SJCRH30 (cell line): ENCODE results near the gene CUL2. TPM values are rescaled to one million over a fixed set of nuclear protein-coding genes. Genes with fewer than 3 reads are reported as not detected.
"Not testable (repeated sequence)": the region's sequence is repeated elsewhere in the genome, so short reads cannot be mapped to it uniquely, and the experiment has no call there.

Experiments
- DNase-seq, 2 experiments: peaks; one replicate each; pipeline ENCODE4 v3.0.0-alpha.2; 2015 to 2020
- H3K27ac ChIP-seq: fragments of 250-450 bp; sonication (Bioruptor Pico); 2 replicates; pipeline ENCODE4 v1.5.1; 2020; ENCODE audit warnings: mild to moderate bottlenecking, moderate library complexity
- H3K27me3 ChIP-seq: fragments of 250-450 bp; sonication (Bioruptor Pico); 2 replicates; pipeline ENCODE4 v1.5.1; 2020; ENCODE audit warnings: mild to moderate bottlenecking, moderate library complexity
- H3K36me3 ChIP-seq: fragments of 250-450 bp; sonication (Bioruptor Pico); 2 replicates; pipeline ENCODE4 v1.5.1; 2020; ENCODE audit warnings: mild to moderate bottlenecking, moderate library complexity
- H3K4me1 ChIP-seq: fragments of 250-450 bp; sonication (Bioruptor Pico); 2 replicates; pipeline ENCODE4 v1.5.1; 2020; ENCODE audit warnings: mild to moderate bottlenecking, moderate library complexity
- H3K4me3 ChIP-seq: fragments of 250-450 bp; sonication (Bioruptor Pico); 2 replicates; pipeline ENCODE4 v1.5.1; 2020; ENCODE audit warnings: mild to moderate bottlenecking, moderate library complexity
- H3K9me3 ChIP-seq: fragments of 250-450 bp; sonication (Bioruptor Pico); replicated peaks from 2 replicates; pipeline ENCODE4 v1.5.1; 2020; ENCODE audit warnings: mild to moderate bottlenecking, moderate library complexity
- total RNA-seq: library from RNA; depleted of rRNA; stranded (reverse); fragments of >200 nt; shearing (Covaris generic); gene quantifications from 2 replicates; pipeline ENCODE4 v1.2.3, GENCODE V29; 2014

The CUL2 gene
- total RNA-seq, 1 experiment from 2014 or later, result 51.4 TPM

- DNase-seq, result peak; percentile 17 to 31
- H3K4me1 ChIP-seq, result peaks cover 9% of the 10 kb centered on the region
- peaks cover 10% of the 10 kb centered on the region for H3K36me3 ChIP-seq
- H3K9me3 ChIP-seq, result no peaks in the 10 kb centered on the region
- H3K4me3 ChIP-seq, result no peak overlapping the region
- H3K27me3 ChIP-seq, result no peaks in the 10 kb centered on the region
- peak overlapping the region; percentile 53 for H3K27ac ChIP-seq
Measured at GRCh38 chr10:35058134-35058533, 32.0 kb downstream of the CUL2 start.

- DNase-seq, result no peak
- Histone ChIP-seq H3K27me3 (no peaks in the 10 kb centered on the region), H3K9me3 (no peaks in the 10 kb centered on the region), H3K27ac (no peak overlapping the region), H3K36me3 (peaks cover 15% of the 10 kb centered on the region), H3K4me3 (no peak overlapping the region), H3K4me1 (peaks cover 9% of the 10 kb centered on the region)
Measured at GRCh38 chr10:35056686-35057085, 33.5 kb downstream of the CUL2 start.

- Histone ChIP-seq H3K27ac (no peak overlapping the region), H3K9me3 (no peaks in the 10 kb centered on the region), H3K36me3 (peaks cover 18% of the 10 kb centered on the region), H3K4me1 (peaks cover 9% of the 10 kb centered on the region), H3K4me3 (no peak overlapping the region), H3K27me3 (no peaks in the 10 kb centered on the region)
- no peak for DNase-seq
Measured at GRCh38 chr10:35056133-35056532, 34.0 kb downstream of the CUL2 start.

- no peak overlapping the region for H3K4me3 ChIP-seq
- no peaks in the 10 kb centered on the region for H3K27me3 ChIP-seq
- H3K4me1 ChIP-seq, result no peaks in the 10 kb centered on the region
- H3K36me3 ChIP-seq, result peaks cover 41% of the 10 kb centered on the region
- no peak overlapping the region for H3K27ac ChIP-seq
- DNase-seq, result no peak
- no peaks in the 10 kb centered on the region for H3K9me3 ChIP-seq
Measured at GRCh38 chr10:35050568-35050967, 39.6 kb downstream of the CUL2 start.

- DNase-seq, result no peak
- Histone ChIP-seq H3K36me3 (peaks cover 47% of the 10 kb centered on the region), H3K27ac (no peak overlapping the region)
Measured at GRCh38 chr10:35046074-35046473, 44.1 kb downstream of the CUL2 start.

GRCh38 chr10:35045275-35045674, 44.9 kb downstream of the CUL2 start:
- not testable (repeated sequence) for H3K4me3 ChIP-seq, H3K9me3 ChIP-seq, H3K27me3 ChIP-seq, DNase-seq, H3K27ac ChIP-seq, H3K4me1 ChIP-seq
- H3K36me3 ChIP-seq, result peaks cover 42% of the 10 kb centered on the region

More at GRCh38 chr10:35046074-35046473, 44.1 kb downstream of the CUL2 start:
- H3K4me1 ChIP-seq, result 0 out of 2 replicates have a peak, but pooled peaks cover under 1% of the 10 kb centered on the region
- no peaks in the 10 kb centered on the region for H3K9me3 ChIP-seq
- no peaks in the 10 kb centered on the region for H3K27me3 ChIP-seq
- no peak overlapping the region for H3K4me3 ChIP-seq

GRCh38 chr10:35043796-35044344, 46.3 kb downstream of the CUL2 start:
- DNase-seq, result no peak
- H3K36me3 ChIP-seq, result peaks cover 37% of the 10 kb centered on the region
- H3K27ac ChIP-seq, result no peak overlapping the region
- H3K9me3 ChIP-seq, result 0 out of 2 replicates have a peak, but pooled peaks cover 3% of the 10 kb centered on the region
- 0 out of 2 replicates have a peak, but pooled peaks cover 3% of the 10 kb centered on the region for H3K4me1 ChIP-seq
- H3K4me3 ChIP-seq, result no peak overlapping the region
- H3K27me3 ChIP-seq, result no peaks in the 10 kb centered on the region

- Histone ChIP-seq H3K4me3 (no peak overlapping the region), H3K9me3 (0 out of 2 replicates have a peak, but pooled peaks cover 3% of the 10 kb centered on the region), H3K4me1 (0 out of 2 replicates have a peak, but pooled peaks cover 3% of the 10 kb centered on the region), H3K27ac (no peak overlapping the region), H3K36me3 (peaks cover 36% of the 10 kb centered on the region), H3K27me3 (no peaks in the 10 kb centered on the region)
- DNase-seq, result no peak
Measured at GRCh38 chr10:35042783-35043182, 47.4 kb downstream of the CUL2 start.

GRCh38 chr10:35041502-35041879, 48.6 kb downstream of the CUL2 start:
- Histone ChIP-seq H3K4me1 (0 out of 2 replicates have a peak, but pooled peaks cover 3% of the 10 kb centered on the region), H3K27ac (no peak overlapping the region), H3K36me3 (peaks cover 34% of the 10 kb centered on the region), H3K9me3 (0 out of 2 replicates have a peak, but pooled peaks cover 3% of the 10 kb centered on the region), H3K27me3 (no peaks in the 10 kb centered on the region), H3K4me3 (no peak overlapping the region)
- DNase-seq, result no peak

- H3K36me3 ChIP-seq, result peaks cover 36% of the 10 kb centered on the region
- no peaks in the 10 kb centered on the region for H3K27me3 ChIP-seq
- DNase-seq, result peak in 1 of 2 experiments; percentile 20
- H3K4me1 ChIP-seq, result 0 out of 2 replicates have a peak, but pooled peaks cover 3% of the 10 kb centered on the region
- 0 out of 2 replicates have a peak, but pooled peaks cover 3% of the 10 kb centered on the region for H3K9me3 ChIP-seq
- no peak overlapping the region for H3K4me3 ChIP-seq
- no peak overlapping the region for H3K27ac ChIP-seq
Measured at GRCh38 chr10:35040760-35041501, 49.2 kb downstream of the CUL2 start.

- H3K4me1 ChIP-seq, result 0 out of 2 replicates have a peak, but pooled peaks cover 3% of the 10 kb centered on the region
- 0 out of 2 replicates have a peak, but pooled peaks cover 3% of the 10 kb centered on the region for H3K9me3 ChIP-seq
- no peak overlapping the region for H3K4me3 ChIP-seq
- peaks cover 22% of the 10 kb centered on the region for H3K36me3 ChIP-seq
- no peak overlapping the region for H3K27ac ChIP-seq
- DNase-seq, result no peak
- H3K27me3 ChIP-seq, result no peaks in the 10 kb centered on the region
Measured at GRCh38 chr10:35037104-35037503, 53.0 kb downstream of the CUL2 start.

GRCh38 chr10:35035606-35036005, 54.5 kb downstream of the CUL2 start:
- Histone ChIP-seq H3K27me3 (no peaks in the 10 kb centered on the region), H3K4me3 (no peak overlapping the region), H3K4me1 (no peaks in the 10 kb centered on the region), H3K27ac (no peak overlapping the region), H3K36me3 (peaks cover 35% of the 10 kb centered on the region), H3K9me3 (0 out of 2 replicates have a peak, but pooled peaks cover 3% of the 10 kb centered on the region)
- DNase-seq, result no peak

- Histone ChIP-seq H3K4me3 (no peak overlapping the region), H3K36me3 (peaks cover 45% of the 10 kb centered on the region), H3K9me3 (no peaks in the 10 kb centered on the region), H3K27me3 (no peaks in the 10 kb centered on the region), H3K27ac (no peak overlapping the region), H3K4me1 (no peaks in the 10 kb centered on the region)
- DNase-seq, result peak in 1 of 2 experiments; percentile 29
Measured at GRCh38 chr10:35027567-35027966, 62.6 kb downstream of the CUL2 start.

GRCh38 chr10:35025916-35026315, 64.2 kb downstream of the CUL2 start:
- no peak overlapping the region for H3K27ac ChIP-seq
- H3K36me3 ChIP-seq, result peaks cover 36% of the 10 kb centered on the region
- no peaks in the 10 kb centered on the region for H3K27me3 ChIP-seq
- no peaks in the 10 kb centered on the region for H3K4me1 ChIP-seq
- DNase-seq, result no peak
- no peaks in the 10 kb centered on the region for H3K9me3 ChIP-seq
- no peak overlapping the region for H3K4me3 ChIP-seq

- Histone ChIP-seq H3K4me1 (no peaks in the 10 kb centered on the region), H3K27ac (no peak overlapping the region), H3K27me3 (no peaks in the 10 kb centered on the region), H3K9me3 (no peaks in the 10 kb centered on the region), H3K36me3 (peaks cover 24% of the 10 kb centered on the region), H3K4me3 (no peak overlapping the region)
- no peak for DNase-seq
Measured at GRCh38 chr10:35020481-35020880, 69.7 kb downstream of the CUL2 start.
